H4 (cell line): Measurements from ENCODE around the gene TBCD. TPM values are rescaled to one million over a fixed set of nuclear protein-coding genes. Genes with fewer than 3 reads are reported as not detected.
"Not testable (repeated sequence)": the region's sequence is repeated elsewhere in the genome, so short reads cannot be mapped to it uniquely, and the experiment has no call there.

ENCODE experiments used
- DNase-seq: peaks from one replicate; pipeline ENCODE4 v3.0.0-alpha.2; 2015; ENCODE audit warnings: low spot score
- total RNA-seq: library from RNA; depleted of rRNA; stranded (reverse); fragments of >200 nt; shearing (Covaris generic); gene quantifications from 2 replicates; pipeline ENCODE4 v1.2.3, GENCODE V29; 2014

TBCD gene
- total RNA-seq, 1 experiment from 2014 or later, result 17.6 TPM

- no peak for DNase-seq
Observed at GRCh38 chr17:82956726-82957468, 205.0 kb downstream of the TBCD start.

GRCh38 chr17:82957469-82957795, 205.6 kb downstream of the TBCD start:
- no peak for DNase-seq

- no peak for DNase-seq
Observed at GRCh38 chr17:82957961-82958561, 206.2 kb downstream of the TBCD start.

GRCh38 chr17:82959242-82959930, 207.5 kb downstream of the TBCD start:
- no peak for DNase-seq

- no peak for DNase-seq
Observed at GRCh38 chr17:82959990-82960418, 208.1 kb downstream of the TBCD start.

GRCh38 chr17:82960419-82961271, 208.8 kb downstream of the TBCD start:
- no peak for DNase-seq

- DNase-seq, result no peak
Observed at GRCh38 chr17:82961366-82962162, 209.7 kb downstream of the TBCD start.

GRCh38 chr17:82962163-82962720, 210.4 kb downstream of the TBCD start:
- DNase-seq, result no peak

GRCh38 chr17:82963104-82963950, 211.5 kb downstream of the TBCD start:
- DNase-seq, result no peak

- DNase-seq, result not testable (repeated sequence)
Observed at GRCh38 chr17:82964451-82964850, 212.6 kb downstream of the TBCD start.

GRCh38 chr17:82964851-82965341, 213.0 kb downstream of the TBCD start:
- DNase-seq, result no peak

GRCh38 chr17:82965371-82965770, 213.5 kb downstream of the TBCD start:
- no peak for DNase-seq

GRCh38 chr17:82966415-82966814, 214.6 kb downstream of the TBCD start:
- DNase-seq, result no peak

GRCh38 chr17:82967268-82968032, 215.6 kb downstream of the TBCD start:
- no peak for DNase-seq

GRCh38 chr17:82968033-82968841, 216.4 kb downstream of the TBCD start:
- not testable (repeated sequence) for DNase-seq

- no peak for DNase-seq
Observed at GRCh38 chr17:82970067-82970466, 218.2 kb downstream of the TBCD start.

- no peak for DNase-seq
Observed at GRCh38 chr17:82970818-82971590, 219.1 kb downstream of the TBCD start.
